Endodermal cell (in vitro differentiated cells): ENCODE results near the gene TCF4. TPM values are rescaled to one million over a fixed set of nuclear protein-coding genes. Genes with fewer than 3 reads are reported as not detected.

Source experiments
- DNase-seq: peaks from one replicate; pipeline ENCODE4 v3.0.0-alpha.2; 2017
- H3K27ac ChIP-seq: 2 replicates; pipeline ENCODE4 v1.5.1; 2013; ENCODE audit warnings: mild to moderate bottlenecking, low read depth, low read length, moderate library complexity
- H3K27me3 ChIP-seq: 2 replicates; pipeline ENCODE4 v1.6.1; 2013; ENCODE audit warnings: mild to moderate bottlenecking, low read length, moderate library complexity; ENCODE audit not compliant: insufficient read depth, control insufficient read depth, poor library complexity, severe bottlenecking
- H3K36me3 ChIP-seq: 2 replicates; pipeline ENCODE4 v1.7.0; 2013; ENCODE audit warnings: mild to moderate bottlenecking, low read length, moderate library complexity; ENCODE audit not compliant: control insufficient read depth, insufficient read depth
- H3K4me1 ChIP-seq: one replicate; pipeline ENCODE4 v1.7.0; 2013; ENCODE audit warnings: low read length; ENCODE audit not compliant: control insufficient read depth, insufficient read depth
- H3K4me3 ChIP-seq: 2 replicates; pipeline ENCODE4 v1.5.1; 2013; ENCODE audit warnings: mild to moderate bottlenecking, low read length, moderate library complexity
- H3K9ac ChIP-seq: 2 replicates; pipeline ENCODE4 v1.6.1; 2013; ENCODE audit warnings: mild to moderate bottlenecking, low read length, moderate library complexity; ENCODE audit not compliant: poor library complexity, severe bottlenecking; ENCODE audit errors: extremely low read depth
- H3K9me3 ChIP-seq: 2 replicates; pipeline ENCODE4 v1.6.1; 2013; ENCODE audit warnings: mild to moderate bottlenecking, low read length, moderate library complexity; ENCODE audit not compliant: control insufficient read depth
- H3K27ac Mint-ChIP-seq: 2 replicates; pipeline ENCODE4 v1.8.0; 2020; ENCODE audit warnings: mixed read lengths
- H3K27me3 Mint-ChIP-seq: 2 replicates; pipeline ENCODE4 v1.8.0; 2021; ENCODE audit warnings: mild to moderate bottlenecking, mixed read lengths; ENCODE audit not compliant: insufficient read depth
- H3K36me3 Mint-ChIP-seq: 2 replicates; pipeline ENCODE4 v1.8.0; 2020; ENCODE audit warnings: low read depth, mixed read lengths
- H3K4me1 Mint-ChIP-seq: 2 replicates; pipeline ENCODE4 v1.8.0; 2020; ENCODE audit warnings: mixed read lengths
- H3K4me3 Mint-ChIP-seq: 2 replicates; pipeline ENCODE4 v1.8.0; 2020; ENCODE audit warnings: mild to moderate bottlenecking, moderate library complexity, mixed read lengths
- H3K9me3 Mint-ChIP-seq: 2 replicates; pipeline ENCODE4 v1.8.0; 2020; ENCODE audit warnings: mild to moderate bottlenecking, mixed read lengths
- CTCF ChIP-seq: fragments of 200-600 bp; sonication (generic); conservative IDR thresholded peaks from 2 replicates; pipeline ENCODE4 v1.5.0; 2021; ENCODE audit warnings: antibody characterized with exemption, mild to moderate bottlenecking
- WGBS, 2 experiments: methylation state at CpG; one replicate each; pipeline versions ENCODE4 v1.1.5 to v1.1.7; 2013; ENCODE audit warnings: missing lambda C conversion rate in 2 of 2, mixed read lengths in 1 of 2; ENCODE audit not compliant: insufficient coverage in 1 of 2, insufficient read length in 1 of 2; 5-methylcytosine and 5-hydroxymethylcytosine counted together
- total RNA-seq, 2 donors: library from RNA; stranded (reverse); fragmentation: NEBNext Ultra II Directional in 1 of 2; extraction: Animal tissue kit (Norgen Biotek cat#: 25700) in 1 of 2; gene quantifications; 2 replicates in 1 of 2; 3 replicates in 1 of 2; pipeline ENCODE4 v1.2.1, GENCODE V29; 2021

TCF4 gene
- total RNA-seq, 2 donors from 2014 or later, result 40.4 to 58.5 TPM

GRCh38 chr18:55227771-55228170 is 360.2 kb downstream of the TCF4 start:
- TF ChIP-seq CTCF, result no peak
- H3K4me1 ChIP-seq, result no peaks in the 10 kb centered on the region
- Mint-ChIP-seq H3K4me1 (no peaks in the 10 kb centered on the region), H3K27ac (peak overlapping the region; percentile 68), H3K9me3 (no peaks in the 10 kb centered on the region), H3K4me3 (no peak overlapping the region), H3K36me3 (peaks cover 28% of the 10 kb centered on the region), H3K27me3 (no peaks in the 10 kb centered on the region)
- H3K4me3 ChIP-seq, result no peak overlapping the region
- no peaks in the 10 kb centered on the region for H3K27me3 ChIP-seq
- H3K9me3 ChIP-seq, result no peaks in the 10 kb centered on the region
- H3K27ac ChIP-seq, result no peak overlapping the region
- WGBS, 2 experiments, result 80% methylated on average over 1 of the region's 3 CpGs; no CpG with 5 or more reads in 1 of the 2 experiments
- no peak overlapping the region for H3K9ac ChIP-seq
- peaks cover 9% of the 10 kb centered on the region for H3K36me3 ChIP-seq
- no peak for DNase-seq

- no peaks in the 10 kb centered on the region for H3K27me3 ChIP-seq
- Mint-ChIP-seq H3K4me3 (no peak overlapping the region), H3K4me1 (no peaks in the 10 kb centered on the region), H3K36me3 (peaks cover 16% of the 10 kb centered on the region), H3K9me3 (no peaks in the 10 kb centered on the region), H3K27me3 (no peaks in the 10 kb centered on the region), H3K27ac (no peak overlapping the region)
- no peaks in the 10 kb centered on the region for H3K4me1 ChIP-seq
- TF ChIP-seq CTCF, result no peak
- H3K36me3 ChIP-seq, result no peaks in the 10 kb centered on the region
- no peak overlapping the region for H3K27ac ChIP-seq
- DNase-seq, result no peak
- H3K9me3 ChIP-seq, result no peaks in the 10 kb centered on the region
- 98% methylated on average over 2 of the region's 2 CpGs; no CpG with 5 or more reads in 1 of the 2 experiments for WGBS, 2 experiments
- H3K4me3 ChIP-seq, result no peak overlapping the region
- no peak overlapping the region for H3K9ac ChIP-seq
These were observed 361.9 kb downstream of the TCF4 start for GRCh38 chr18:55226044-55226443.

DNA sequence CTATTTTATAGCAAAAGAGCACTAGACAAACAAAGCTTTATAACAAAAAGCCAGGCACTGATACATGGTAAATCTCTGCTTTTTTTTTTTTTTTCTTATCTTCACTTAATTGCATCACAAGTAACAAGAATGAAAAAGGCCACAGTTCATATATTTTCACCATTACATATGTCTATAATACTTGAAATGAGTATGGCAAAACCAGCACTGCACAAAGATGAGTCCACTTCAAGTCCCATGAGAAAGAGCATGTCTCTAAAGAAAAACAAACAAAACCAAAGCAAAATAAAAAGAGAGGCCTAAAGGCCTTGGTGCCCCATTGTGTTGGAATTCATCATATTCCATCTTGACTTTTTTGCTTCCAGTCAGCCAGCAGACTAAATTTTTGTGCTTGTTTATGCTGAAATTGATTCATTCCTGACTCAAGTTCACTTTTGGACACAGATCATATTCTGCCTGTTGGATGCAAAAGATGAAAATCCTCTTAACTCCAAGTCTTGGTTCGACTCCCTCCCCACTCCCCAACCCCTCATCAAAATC is 363.8 kb downstream of the TCF4 start:
- Mint-ChIP-seq H3K36me3 (peaks cover 8% of the 10 kb centered on the region), H3K4me3 (no peak overlapping the region), H3K4me1 (no peaks in the 10 kb centered on the region), H3K27me3 (no peaks in the 10 kb centered on the region), H3K9me3 (no peaks in the 10 kb centered on the region), H3K27ac (no peak overlapping the region)
- WGBS, 2 experiments, result 78% methylated on average over 1 of the region's 1 CpG; no CpG with 5 or more reads in 1 of the 2 experiments
- no peak for DNase-seq
- Histone ChIP-seq H3K27me3 (no peaks in the 10 kb centered on the region), H3K27ac (no peak overlapping the region), H3K36me3 (no peaks in the 10 kb centered on the region), H3K9ac (no peak overlapping the region), H3K4me1 (no peaks in the 10 kb centered on the region), H3K4me3 (no peak overlapping the region), H3K9me3 (no peaks in the 10 kb centered on the region)
- no peak for TF ChIP-seq CTCF
